OCI-LY1 (cell line): ENCODE data around the gene CFAP298.

Source experiments
- H2AFZ ChIP-seq: fragments of 200-600 bp; sonication (generic), shearing (Covaris generic); 2 replicates; pipeline ENCODE4 v1.6.0; 2014; ENCODE audit warnings: antibody characterized with exemption, mild to moderate bottlenecking, low read length
- H3F3A ChIP-seq: fragments of 200-600 bp; sonication (generic), shearing (Covaris generic); 2 replicates; pipeline ENCODE4 v1.6.0; 2014; ENCODE audit warnings: mild to moderate bottlenecking, antibody characterized with exemption, low read length, moderate library complexity; ENCODE audit not compliant: insufficient read depth
- H3K27ac ChIP-seq: fragments of 200-600 bp; sonication (generic); 2 replicates; pipeline ENCODE4 v1.5.1; 2014; ENCODE audit warnings: low read length, mixed run types, mild to moderate bottlenecking, low read depth; ENCODE audit not compliant: poor library complexity, severe bottlenecking
- H3K27me3 ChIP-seq: fragments of 200-600 bp; sonication (generic); 2 replicates; pipeline ENCODE4 v1.6.0; 2014; ENCODE audit warnings: antibody characterized with exemption, mild to moderate bottlenecking, low read length, moderate library complexity; ENCODE audit not compliant: insufficient read depth
- H3K36me3 ChIP-seq: fragments of 200-600 bp; sonication (generic); 2 replicates; pipeline ENCODE4 v1.6.1; 2014; ENCODE audit warnings: mild to moderate bottlenecking, antibody characterized with exemption, low read length, moderate library complexity, mixed read lengths; ENCODE audit not compliant: insufficient read depth
- H3K4me1 ChIP-seq: fragments of 200-600 bp; sonication (generic); 2 replicates; pipeline ENCODE4 v1.5.1; 2014; ENCODE audit warnings: mild to moderate bottlenecking, low read length, moderate library complexity; ENCODE audit not compliant: insufficient read depth, severe bottlenecking
- H3K4me2 ChIP-seq: fragments of 200-600 bp; sonication (generic), shearing (Covaris generic); 2 replicates; pipeline ENCODE4 v1.6.1; 2014; ENCODE audit warnings: low read length
- H3K4me3 ChIP-seq: fragments of 200-600 bp; sonication (generic); 2 replicates; pipeline ENCODE4 v1.5.1; 2014; ENCODE audit warnings: low read length, low read depth, mild to moderate bottlenecking, mixed read lengths; ENCODE audit not compliant: poor library complexity, severe bottlenecking
- H3K79me2 ChIP-seq: fragments of 200-600 bp; shearing (Covaris generic); 2 replicates; pipeline ENCODE4 v1.6.1; 2016; ENCODE audit warnings: mixed run types, low read length, mixed read lengths; ENCODE audit not compliant: insufficient read depth
- H3K9ac ChIP-seq: fragments of 200-600 bp; sonication (generic), shearing (Covaris generic); 2 replicates; pipeline ENCODE4 v1.6.1; 2014; ENCODE audit warnings: mild to moderate bottlenecking, low read length, mixed read lengths
- H3K9me2 ChIP-seq: fragments of 200-600 bp; sonication (generic), shearing (Covaris generic); 2 replicates; pipeline ENCODE4 v1.6.1; 2014; ENCODE audit warnings: low read depth, mild to moderate bottlenecking, low read length, mixed read lengths
- H3K9me3 ChIP-seq: fragments of 200-600 bp; shearing (Covaris generic); 2 replicates; pipeline ENCODE4 v1.6.1; 2014; ENCODE audit warnings: low read length, mixed read lengths
- H4K20me1 ChIP-seq: fragments of 200-600 bp; sonication (generic), shearing (Covaris generic); 2 replicates; pipeline ENCODE4 v1.6.0; 2016; ENCODE audit warnings: mild to moderate bottlenecking, low read length; ENCODE audit not compliant: insufficient read depth
- CTCF ChIP-seq: fragments of 200-600 bp; sonication (generic), shearing (Covaris generic); IDR thresholded peaks from 2 replicates; pipeline ENCODE4 v1.5.1; 2017; ENCODE audit warnings: mild to moderate bottlenecking, antibody characterized with exemption, low read length, moderate library complexity, mixed read lengths
- EZH2 ChIP-seq: fragments of 200-600 bp; sonication (generic), shearing (Covaris generic); IDR thresholded peaks from 2 replicates; pipeline ENCODE4 v1.8.0; 2017; ENCODE audit warnings: borderline replicate concordance, mixed run types, mild to moderate bottlenecking, antibody characterized with exemption, low read length, moderate library complexity, mixed read lengths

CFAP298 gene

GRCh38 chr21:32608851-32609250 lies 3.3 kb downstream of the CFAP298 start:
- no peaks in the 10 kb centered on the region for H3K27me3 ChIP-seq

GRCh38 chr21:32605469-32605868 lies 6.7 kb downstream of the CFAP298 start:
- H3K9me3 ChIP-seq, result no peaks in the 10 kb centered on the region
- no peak overlapping the region for H3K4me3 ChIP-seq
- H3F3A ChIP-seq, result no peaks in the 10 kb centered on the region
- no peaks in the 10 kb centered on the region for H4K20me1 ChIP-seq
- no peak overlapping the region for H3K27ac ChIP-seq
- H3K79me2 ChIP-seq, result peaks cover 2% of the 10 kb centered on the region; the same call in 1 of the 2 replicates
- H3K4me2 ChIP-seq, result no peak overlapping the region
- H3K36me3 ChIP-seq, result peaks cover 85% of the 10 kb centered on the region
- no peaks in the 10 kb centered on the region for H3K9me2 ChIP-seq
- H3K27me3 ChIP-seq, result no peaks in the 10 kb centered on the region
- no peak for TF ChIP-seq CTCF
- H3K4me1 ChIP-seq, result peaks cover 1% of the 10 kb centered on the region
- no peak overlapping the region for H2AFZ ChIP-seq
- no peak overlapping the region for H3K9ac ChIP-seq

More at GRCh38 chr21:32608851-32609250, 3.3 kb downstream of the CFAP298 start:
- H3K4me1 ChIP-seq, result peaks cover 14% of the 10 kb centered on the region
- H3K9me2 ChIP-seq, result no peaks in the 10 kb centered on the region
- peaks cover 58% of the 10 kb centered on the region for H3K36me3 ChIP-seq
- H2AFZ ChIP-seq, result no peak overlapping the region
- no peak overlapping the region for H3K4me3 ChIP-seq
- H3K4me2 ChIP-seq, result no peak overlapping the region
- H3K9me3 ChIP-seq, result no peaks in the 10 kb centered on the region
- no peaks in the 10 kb centered on the region for H3F3A ChIP-seq
- no peaks in the 10 kb centered on the region for H4K20me1 ChIP-seq
- H3K9ac ChIP-seq, result no peak overlapping the region
- no peak overlapping the region for H3K27ac ChIP-seq
- H3K79me2 ChIP-seq, result peaks cover 7% of the 10 kb centered on the region; the same call in 1 of the 2 replicates
- TF ChIP-seq CTCF (no peak), EZH2 (no peak)

GRCh38 chr21:32604464-32604863 lies 7.7 kb downstream of the CFAP298 start:
- peaks cover 6% of the 10 kb centered on the region for H3K4me1 ChIP-seq
- H3K4me3 ChIP-seq, result no peak overlapping the region
- no peaks in the 10 kb centered on the region for H3F3A ChIP-seq
- no peaks in the 10 kb centered on the region for H3K27me3 ChIP-seq
- H3K27ac ChIP-seq, result no peak overlapping the region
- no peaks in the 10 kb centered on the region for H4K20me1 ChIP-seq
- no peak for TF ChIP-seq EZH2
- TF ChIP-seq CTCF, result no peak
- H3K79me2 ChIP-seq, result no peaks in the 10 kb centered on the region
- peaks cover 89% of the 10 kb centered on the region for H3K36me3 ChIP-seq
- H2AFZ ChIP-seq, result no peak overlapping the region
- no peak overlapping the region for H3K4me2 ChIP-seq
- no peak overlapping the region for H3K9ac ChIP-seq
- H3K9me2 ChIP-seq, result no peaks in the 10 kb centered on the region
- no peaks in the 10 kb centered on the region for H3K9me3 ChIP-seq
